IPS-15b (cell line): ENCODE results near the gene GLP2R.
"Not testable (repeated sequence)": the region's sequence is repeated elsewhere in the genome, so short reads cannot be mapped to it uniquely, and the experiment has no call there.

Experiments
- H3K27me3 ChIP-seq: one replicate; pipeline ENCODE4 v1.6.1; 2013; ENCODE audit warnings: low read length; ENCODE audit not compliant: control insufficient read depth, insufficient read depth
- H3K36me3 ChIP-seq: one replicate; pipeline ENCODE4 v1.6.1; 2013; ENCODE audit warnings: low read length; ENCODE audit not compliant: control insufficient read depth, insufficient read depth
- H3K4me1 ChIP-seq: one replicate; pipeline ENCODE4 v1.6.1; 2013; ENCODE audit warnings: mild to moderate bottlenecking, low read length; ENCODE audit not compliant: control insufficient read depth, insufficient read depth
- H3K4me3 ChIP-seq: one replicate; pipeline ENCODE4 v1.5.1; 2013; ENCODE audit warnings: low read depth, low read length
- H3K9ac ChIP-seq: one replicate; pipeline ENCODE4 v1.6.1; 2013; ENCODE audit warnings: low read depth, mild to moderate bottlenecking, low read length
- H3K9me3 ChIP-seq: one replicate; pipeline ENCODE4 v1.6.1; 2013; ENCODE audit warnings: mild to moderate bottlenecking, low read length; ENCODE audit not compliant: control insufficient read depth, insufficient read depth

GLP2R gene

GRCh38 chr17:9917131-9917530, 91.4 kb downstream of the GLP2R start:
- no peak overlapping the region for H3K9ac ChIP-seq
- H3K4me3 ChIP-seq = no peak overlapping the region
- H3K4me1 ChIP-seq = no peaks in the 10 kb centered on the region
- H3K36me3 ChIP-seq = no peaks in the 10 kb centered on the region
- H3K27me3 ChIP-seq = no peaks in the 10 kb centered on the region
- no peaks in the 10 kb centered on the region for H3K9me3 ChIP-seq

GRCh38 chr17:9917801-9918200, 92.1 kb downstream of the GLP2R start:
- Histone ChIP-seq H3K4me1 (no peaks in the 10 kb centered on the region), H3K36me3 (no peaks in the 10 kb centered on the region), H3K9ac (no peak overlapping the region), H3K9me3 (no peaks in the 10 kb centered on the region), H3K4me3 (no peak overlapping the region), H3K27me3 (no peaks in the 10 kb centered on the region)

- no peaks in the 10 kb centered on the region for H3K27me3 ChIP-seq
- no peak overlapping the region for H3K9ac ChIP-seq
- H3K36me3 ChIP-seq = no peaks in the 10 kb centered on the region
- no peaks in the 10 kb centered on the region for H3K4me1 ChIP-seq
- no peak overlapping the region for H3K4me3 ChIP-seq
- no peaks in the 10 kb centered on the region for H3K9me3 ChIP-seq
Observed at GRCh38 chr17:9918352-9918751, 92.6 kb downstream of the GLP2R start.

GRCh38 chr17:9918804-9919352, 93.2 kb downstream of the GLP2R start:
- Histone ChIP-seq H3K9ac (no peak overlapping the region), H3K9me3 (no peaks in the 10 kb centered on the region), H3K27me3 (no peaks in the 10 kb centered on the region), H3K36me3 (no peaks in the 10 kb centered on the region), H3K4me1 (no peaks in the 10 kb centered on the region), H3K4me3 (no peak overlapping the region)

- not testable (repeated sequence) for H3K36me3 ChIP-seq
Observed at GRCh38 chr17:9921216-9921615, 95.5 kb downstream of the GLP2R start.

GRCh38 chr17:9922012-9922848, 96.5 kb downstream of the GLP2R start:
- H3K4me1 ChIP-seq = no peaks in the 10 kb centered on the region
- H3K36me3 ChIP-seq = no peaks in the 10 kb centered on the region
- no peaks in the 10 kb centered on the region for H3K9me3 ChIP-seq
- no peak overlapping the region for H3K4me3 ChIP-seq
- no peak overlapping the region for H3K9ac ChIP-seq
- no peaks in the 10 kb centered on the region for H3K27me3 ChIP-seq

More at GRCh38 chr17:9921216-9921615, 95.5 kb downstream of the GLP2R start:
- H3K9ac ChIP-seq, H3K4me1 ChIP-seq, H3K27me3 ChIP-seq, H3K4me3 ChIP-seq, H3K9me3 ChIP-seq: not testable (repeated sequence)

GRCh38 chr17:9924735-9925191, 99.0 kb downstream of the GLP2R start:
- Histone ChIP-seq H3K36me3 (no peaks in the 10 kb centered on the region), H3K27me3 (no peaks in the 10 kb centered on the region), H3K9ac (no peak overlapping the region), H3K4me3 (no peak overlapping the region), H3K9me3 (no peaks in the 10 kb centered on the region), H3K4me1 (no peaks in the 10 kb centered on the region)

- Histone ChIP-seq H3K9ac (no peak overlapping the region), H3K27me3 (no peaks in the 10 kb centered on the region), H3K9me3 (no peaks in the 10 kb centered on the region), H3K4me3 (no peak overlapping the region), H3K4me1 (no peaks in the 10 kb centered on the region), H3K36me3 (no peaks in the 10 kb centered on the region)
Observed at GRCh38 chr17:9925457-9925856, 99.7 kb downstream of the GLP2R start.

- H3K9ac ChIP-seq = no peak overlapping the region
- no peaks in the 10 kb centered on the region for H3K4me1 ChIP-seq
Observed at GRCh38 chr17:9926150-9926804, 100.6 kb downstream of the GLP2R start.

GRCh38 chr17:9928601-9929333, 103.0 kb downstream of the GLP2R start:
- no peak overlapping the region for H3K4me3 ChIP-seq
- H3K9ac ChIP-seq = no peak overlapping the region
- no peaks in the 10 kb centered on the region for H3K9me3 ChIP-seq
- no peaks in the 10 kb centered on the region for H3K4me1 ChIP-seq
- H3K27me3 ChIP-seq = no peaks in the 10 kb centered on the region
- H3K36me3 ChIP-seq = no peaks in the 10 kb centered on the region

More at GRCh38 chr17:9926150-9926804, 100.6 kb downstream of the GLP2R start:
- H3K36me3 ChIP-seq = no peaks in the 10 kb centered on the region
- no peak overlapping the region for H3K4me3 ChIP-seq
- no peaks in the 10 kb centered on the region for H3K27me3 ChIP-seq
- no peaks in the 10 kb centered on the region for H3K9me3 ChIP-seq

- Histone ChIP-seq H3K4me1 (no peaks in the 10 kb centered on the region), H3K27me3 (no peaks in the 10 kb centered on the region), H3K9ac (no peak overlapping the region), H3K36me3 (no peaks in the 10 kb centered on the region), H3K4me3 (no peak overlapping the region), H3K9me3 (no peaks in the 10 kb centered on the region)
Observed at GRCh38 chr17:9929871-9930270, 104.1 kb downstream of the GLP2R start.
